ENCODE data around the gene ZNF133. TPM values are rescaled to one million over a fixed set of nuclear protein-coding genes. Genes with fewer than 3 reads are reported as not detected.

ZNF133 gene
- total and polyA plus RNA-seq, 2 donors (not counting 3 experiments of a cell fraction or from before 2014, with no cell fraction given), result 11.1 to 13.8 TPM

DNA sequence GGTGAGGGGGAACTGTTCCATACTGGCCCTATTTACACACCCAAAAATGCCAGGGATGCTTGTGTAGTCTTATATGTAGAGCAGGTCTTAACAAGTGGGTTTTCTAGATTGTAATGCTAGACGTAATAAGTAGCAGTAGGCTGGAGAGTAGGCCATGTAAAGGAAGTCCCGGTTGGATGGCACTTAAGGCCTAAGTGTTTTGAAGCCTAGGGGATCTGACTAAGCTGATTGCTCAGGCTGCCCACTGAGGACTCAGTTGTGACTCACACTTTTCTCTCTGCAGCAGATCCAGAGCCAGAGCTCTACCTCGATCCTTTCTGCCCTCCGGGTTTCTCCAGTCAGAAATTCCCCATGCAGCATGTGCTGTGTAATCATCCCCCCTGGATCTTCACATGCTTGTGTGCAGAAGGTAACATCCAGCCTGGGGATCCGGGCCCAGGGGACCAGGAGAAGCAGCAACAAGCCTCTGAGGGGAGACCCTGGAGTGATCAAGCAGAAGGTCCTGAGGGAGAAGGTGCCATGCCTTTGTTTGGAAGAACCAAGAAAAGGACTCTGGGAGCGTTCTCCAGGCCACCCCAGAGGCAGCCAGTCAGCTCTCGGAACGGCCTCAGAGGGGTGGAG, 26.6 kb downstream of the ZNF133 start:
- dilution Hi-C loops (cut with MboI; ENCODE audit: extremely low pct_ligation_motif_present, low sequenced_read_pairs), result no loop called here
- DNase-seq (ENCODE audit: low read depth, low spot score) (no peak), FAIRE-seq (no peak)
- intact Hi-C loops (cut with micrococcal nuclease), result no loop called here
- no peak overlapping the region for H3K9ac ChIP-seq (replicated peaks; ENCODE audit: extremely low read depth, insufficient read depth, low read length)
- no peaks in the 10 kb centered on the region for H3K27me3 ChIP-seq (ENCODE audit: control insufficient read depth in 2 of 2, insufficient read depth in 2 of 2, low read length in 2 of 2)
- H3K4me1 ChIP-seq (ENCODE audit: control insufficient read depth, extremely low read depth, insufficient read depth, low read length), result no peaks in the 10 kb centered on the region
- no peaks in the 10 kb centered on the region for H3K9me1 ChIP-seq (replicated peaks; ENCODE audit: control insufficient read depth, extremely low read depth, insufficient read depth, low read length)
- H2AFZ ChIP-seq (ENCODE audit: low read depth, low read length), result no peak overlapping the region
- H3K9me3 ChIP-seq (replicated peaks; ENCODE audit: control insufficient read depth, insufficient read depth, low read length), result no peaks in the 10 kb centered on the region
- POLR2A ChIA-PET, result no interaction called here
- no TSS peak for BruUV-seq (replicated peaks)
- no peaks in the 10 kb centered on the region for H3K79me2 ChIP-seq (ENCODE audit: control insufficient read depth, insufficient read depth, low read length)
- CTCF ChIA-PET, result no interaction called here
- H3K4me3 ChIP-seq (replicated peaks in 1 of 3; ENCODE audit: insufficient read depth in 1 of 3, low read depth in 1 of 3, low read length in 3 of 3), result no peak overlapping the region
- H3K36me3 ChIP-seq (ENCODE audit: control insufficient read depth in 2 of 2, extremely low read depth in 1 of 2, insufficient read depth in 2 of 2, low read length in 2 of 2), result peaks cover 4 to 17% of the 10 kb centered on the region in 2 experiments
- no peak overlapping the region for H3K27ac ChIP-seq (ENCODE audit: insufficient read depth, low read depth, low read length)
- TF ChIP-seq FOS (IDR thresholded peaks at IDR 0.05; ENCODE audit: borderline replicate concordance, insufficient read depth, low read length) (peak; percentile 43), POLR2A (IDR thresholded peaks at IDR 0.05; ENCODE audit: low read depth, low read length) (no peak)
- H4K20me1 ChIP-seq (replicated peaks; ENCODE audit: control insufficient read depth, extremely low read depth, insufficient read depth, low read length), result no peaks in the 10 kb centered on the region
- no peak overlapping the region for H3K4me2 ChIP-seq (ENCODE audit: insufficient read depth, low read length)

- Histone ChIP-seq H3K4me1 (ENCODE audit: control insufficient read depth, extremely low read depth, insufficient read depth, low read length) (no peaks in the 10 kb centered on the region), H4K20me1 (replicated peaks; ENCODE audit: control insufficient read depth, extremely low read depth, insufficient read depth, low read length) (no peaks in the 10 kb centered on the region), H3K4me3 (replicated peaks in 1 of 3; ENCODE audit: insufficient read depth in 1 of 3, low read depth in 1 of 3, low read length in 3 of 3) (no peak overlapping the region), H3K4me2 (ENCODE audit: insufficient read depth, low read length) (no peak overlapping the region), H3K27ac (ENCODE audit: insufficient read depth, low read depth, low read length) (no peak overlapping the region), H3K36me3 (ENCODE audit: control insufficient read depth in 2 of 2, extremely low read depth in 1 of 2, insufficient read depth in 2 of 2, low read length in 2 of 2) (peaks cover 4 to 17% of the 10 kb centered on the region in 2 experiments), H3K9ac (replicated peaks; ENCODE audit: extremely low read depth, insufficient read depth, low read length) (no peak overlapping the region), H3K9me3 (replicated peaks; ENCODE audit: control insufficient read depth, insufficient read depth, low read length) (no peaks in the 10 kb centered on the region), H3K79me2 (ENCODE audit: control insufficient read depth, insufficient read depth, low read length) (no peaks in the 10 kb centered on the region), H2AFZ (ENCODE audit: low read depth, low read length) (no peak overlapping the region), H3K27me3 (ENCODE audit: control insufficient read depth in 2 of 2, insufficient read depth in 2 of 2, low read length in 2 of 2) (no peaks in the 10 kb centered on the region), H3K9me1 (replicated peaks; ENCODE audit: control insufficient read depth, extremely low read depth, insufficient read depth, low read length) (no peaks in the 10 kb centered on the region)
- dilution Hi-C loops (cut with MboI; ENCODE audit: extremely low pct_ligation_motif_present, low sequenced_read_pairs), result no loop called here
- TF ChIP-seq GATA2 (IDR thresholded peaks at IDR 0.05; ENCODE audit: insufficient read depth, insufficient read length, low read depth, low read length), result no peak
- no peak for TF ChIP-seq FOS (IDR thresholded peaks at IDR 0.05; ENCODE audit: borderline replicate concordance, insufficient read depth, low read length)
- TF ChIP-seq EZH2 (IDR thresholded peaks at IDR 0.05; ENCODE audit: borderline replicate concordance, low read depth, low read length, severe bottlenecking), result no peak
- no peak for TF ChIP-seq POLR2AphosphoS5 (IDR thresholded peaks at IDR 0.05; ENCODE audit: insufficient read depth, low read depth, low read length)
- no TSS peak for BruUV-seq (replicated peaks)
- CTCF ChIA-PET, result no interaction called here
- intact Hi-C loops (cut with micrococcal nuclease), result no loop called here
- DNase-seq (ENCODE audit: low read depth, low spot score) (no peak), FAIRE-seq (no peak)
- POLR2A ChIA-PET, result no interaction called here
Measured at GRCh38 chr20:18316166-18316565, 27.8 kb downstream of the ZNF133 start.

All from endothelial cell of umbilical vein (primary cell).